NOMO-1 (cell line): ENCODE measurements around the gene CCNT2.
"Not testable (repeated sequence)": the region's sequence is repeated elsewhere in the genome, so short reads cannot be mapped to it uniquely, and the experiment has no call there.

Experiments
- DNase-seq, 2 experiments: peaks; one replicate each; lab custom pipeline; 2025; ENCODE audit not compliant: unreplicated experiment in 2 of 2; lab: John Stamatoyannopoulos, UW

The CCNT2 gene

DNA sequence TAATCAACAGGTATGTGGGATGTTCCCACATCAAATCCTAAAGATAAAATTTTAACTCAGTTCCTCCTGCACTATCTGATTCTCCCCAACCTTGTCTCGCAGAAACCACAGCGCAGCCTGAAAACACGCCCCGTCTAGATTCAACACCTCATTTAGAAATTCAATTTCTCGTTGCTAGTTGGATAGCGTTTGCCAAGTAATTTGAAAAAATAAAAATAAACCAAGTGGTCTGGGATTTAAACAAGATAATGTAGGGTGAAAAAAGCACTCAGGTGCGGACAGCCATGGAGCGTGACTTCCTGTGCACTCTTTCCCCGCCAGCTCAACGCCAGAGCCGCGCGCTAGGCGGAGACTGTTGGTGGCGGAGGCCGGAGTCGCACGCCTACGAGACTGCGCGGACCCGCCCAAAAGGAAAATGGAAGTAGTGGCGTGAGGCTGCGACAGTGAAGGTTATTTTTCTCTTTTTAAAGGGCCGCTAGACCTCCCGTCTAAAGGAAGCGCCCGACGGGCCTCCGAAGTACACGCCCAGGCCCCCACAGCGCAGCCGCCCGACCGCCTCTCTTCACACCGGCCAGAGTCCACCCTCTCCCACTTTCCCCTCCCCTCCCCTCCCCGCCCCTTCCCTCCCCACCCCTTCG, 615 bp upstream of the CCNT2 start:
- peak; percentile 97 to 99 for DNase-seq

DNA sequence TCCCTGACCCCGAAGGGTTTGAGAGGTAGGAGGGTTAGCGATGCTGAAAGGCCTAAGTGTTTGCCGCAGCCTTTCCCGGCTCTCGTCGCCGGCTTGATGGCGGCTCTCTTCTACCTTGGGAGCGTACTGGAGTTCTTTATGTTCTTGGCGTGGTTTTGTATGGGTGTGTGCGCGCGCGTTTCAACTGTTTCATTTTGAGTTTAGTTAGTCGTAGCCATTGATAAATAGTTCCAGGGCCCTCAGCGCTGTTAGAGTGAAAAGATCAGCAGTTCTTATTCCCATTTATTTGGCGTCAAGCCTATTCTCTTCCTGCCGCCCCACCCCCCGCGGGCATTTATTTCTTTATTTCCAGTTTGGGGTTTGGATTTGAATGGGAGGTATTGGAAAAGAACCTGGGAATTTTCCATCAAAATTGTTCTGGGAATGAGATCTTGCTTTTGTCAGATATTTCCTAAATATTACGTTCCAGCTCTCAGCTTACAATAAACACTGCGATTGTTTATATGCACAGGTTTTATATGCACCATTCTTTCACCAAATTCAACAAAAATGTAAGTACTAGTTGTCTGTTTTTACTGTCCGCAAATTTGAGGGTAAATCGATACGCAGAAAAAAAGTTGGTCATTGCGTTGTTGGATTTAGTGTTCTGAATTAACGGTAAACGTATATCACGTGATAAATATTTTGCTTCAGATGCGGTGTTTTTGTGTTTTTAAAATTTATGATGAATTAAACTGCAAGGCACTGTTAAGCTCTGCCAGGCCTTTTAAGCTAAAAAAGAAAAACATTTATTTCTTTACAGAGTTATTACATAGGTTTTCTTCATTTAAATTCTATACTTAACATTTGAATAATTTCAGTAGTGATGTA, 954 bp downstream of the CCNT2 start:
- DNase-seq = peak; percentile 10 to 31

DNA sequence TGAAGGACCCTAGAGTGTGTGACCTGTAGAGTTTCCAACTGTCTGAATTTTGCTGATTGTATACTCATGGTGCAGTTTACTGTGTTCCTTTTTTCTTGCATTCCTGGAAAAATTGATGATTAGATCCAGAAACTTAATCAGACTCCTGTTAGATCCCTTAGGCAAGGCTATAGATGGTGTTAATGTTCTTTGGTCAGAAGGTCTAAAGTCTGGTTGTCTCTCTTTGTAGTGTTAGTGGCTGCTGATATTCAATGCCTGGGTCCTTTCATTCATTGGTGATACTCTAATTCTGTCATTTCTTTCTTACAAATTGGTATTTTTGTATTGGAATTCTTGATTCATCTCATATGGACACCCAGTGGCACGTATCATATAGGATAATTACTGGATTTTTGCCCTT, 6.3 kb downstream of the CCNT2 start:
- no peak for DNase-seq

DNA sequence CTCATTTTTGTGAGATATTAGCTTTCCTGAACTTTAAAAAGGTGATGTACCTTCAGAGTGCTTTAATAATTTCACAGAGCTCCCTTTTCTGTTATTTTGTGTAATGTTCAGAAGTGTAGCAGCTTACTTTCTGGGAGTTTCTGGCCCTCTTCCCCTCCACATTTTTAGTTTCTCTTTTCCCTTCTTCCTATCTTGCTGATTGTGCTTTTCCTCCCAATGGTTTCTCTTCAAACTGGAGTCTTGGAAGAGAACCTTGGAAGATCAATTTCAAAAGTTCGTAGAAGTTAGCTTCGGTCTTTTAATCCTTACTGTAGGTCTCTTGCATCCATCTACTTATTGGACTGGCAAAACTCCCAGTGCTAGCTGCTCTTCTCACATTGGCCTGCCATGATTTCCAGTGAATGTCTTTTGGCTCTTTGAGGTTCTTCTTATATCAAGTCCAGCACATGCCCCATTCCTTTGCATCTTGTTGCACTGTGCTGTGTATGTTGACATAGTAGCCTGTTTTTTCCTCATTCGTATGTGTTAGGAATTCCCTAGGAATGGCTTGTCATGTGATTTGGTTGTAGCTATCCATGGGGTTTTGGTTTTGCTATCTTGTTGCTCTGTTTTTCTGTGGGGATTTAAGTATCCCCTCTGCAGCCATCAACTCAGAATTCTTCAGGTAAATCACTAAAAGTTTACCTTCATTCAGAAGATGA, 7.8 kb downstream of the CCNT2 start:
- DNase-seq = no peak

DNA sequence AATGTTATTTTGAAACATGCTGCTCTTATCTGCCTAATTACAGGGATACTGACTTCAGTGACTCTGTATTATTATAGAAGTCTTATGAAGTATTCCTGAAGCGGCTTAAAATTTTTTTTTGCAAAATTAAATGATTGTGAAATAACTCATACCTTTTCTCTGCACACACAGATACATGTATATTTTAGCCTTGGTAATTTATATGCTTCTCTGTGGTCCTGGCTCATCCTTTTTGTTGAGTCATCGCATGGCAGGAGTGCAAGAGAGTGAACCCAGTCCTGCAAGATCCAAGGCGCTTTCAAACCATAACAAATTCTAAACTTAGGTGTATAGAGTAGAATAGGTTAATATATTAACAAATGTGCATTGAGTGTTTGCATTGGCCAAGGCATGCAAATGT, 8.6 kb downstream of the CCNT2 start:
- DNase-seq = no peak

DNA sequence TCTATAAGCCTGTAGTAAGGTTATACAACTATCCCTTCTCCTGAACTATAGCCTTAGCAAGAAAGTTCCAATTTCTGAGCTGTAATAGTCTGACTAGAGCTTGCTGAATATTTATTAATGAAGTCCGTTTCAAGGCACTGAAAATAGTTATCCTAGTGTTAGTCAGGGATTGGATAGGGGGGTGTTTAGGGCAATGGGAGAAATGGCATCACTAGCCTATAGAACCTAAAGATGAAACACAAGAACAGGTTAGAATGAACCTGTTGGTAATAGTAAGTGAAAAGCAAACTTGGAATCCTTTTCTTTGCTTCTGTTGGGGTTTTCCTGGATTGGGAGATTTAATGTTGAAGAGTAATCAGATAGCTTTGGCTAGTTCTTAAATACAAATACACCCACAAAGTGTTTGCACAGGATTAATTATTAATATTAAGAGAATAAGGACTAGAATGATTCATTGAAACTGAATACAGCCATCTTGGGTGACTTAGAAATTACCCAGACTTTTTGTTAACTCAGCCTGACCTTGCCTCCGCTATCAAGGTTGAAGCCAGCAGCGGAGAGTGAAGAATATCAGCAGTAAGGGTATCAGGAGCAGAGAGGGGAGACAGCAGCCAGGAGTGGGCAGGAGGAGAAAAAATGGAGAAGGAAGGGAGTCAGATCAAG, 14.4 kb downstream of the CCNT2 start:
- no peak for DNase-seq

DNA sequence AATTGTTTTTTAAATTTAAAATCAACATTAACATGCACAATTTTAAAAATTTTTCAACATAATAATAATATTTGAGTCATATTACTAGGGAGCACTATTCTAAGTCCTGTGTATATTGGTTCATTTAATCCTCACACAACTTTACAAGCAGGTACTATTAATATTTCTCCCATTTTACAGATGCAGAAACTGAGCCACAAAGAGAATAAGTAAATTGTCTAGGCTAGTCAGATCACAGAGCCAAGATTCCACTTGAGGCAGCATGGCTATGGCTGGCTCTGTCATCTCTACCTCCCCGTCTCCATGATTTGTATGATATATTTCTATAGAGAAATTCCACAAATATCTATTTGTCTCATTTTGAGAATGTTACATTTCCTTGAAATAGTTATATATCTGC, 15.1 kb downstream of the CCNT2 start:
- DNase-seq = no peak

DNA sequence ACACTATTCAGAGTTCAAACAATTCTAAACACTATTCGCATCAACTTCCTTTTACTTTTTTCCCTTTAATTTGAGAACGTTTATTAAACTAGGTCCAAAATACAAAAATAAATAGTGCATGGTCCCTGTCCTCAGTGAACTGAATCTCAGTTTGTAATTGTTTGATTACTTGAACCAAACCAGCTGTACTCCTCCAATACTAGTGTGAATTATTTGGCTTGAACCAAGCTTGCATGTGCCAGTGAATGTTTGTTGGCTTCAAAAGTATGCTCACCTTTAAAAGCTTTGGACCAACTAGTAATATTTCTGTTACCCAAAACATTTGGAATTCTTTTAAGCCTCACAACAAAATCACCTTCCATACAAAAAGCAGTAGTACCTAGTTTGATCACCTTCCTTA, 15.5 kb downstream of the CCNT2 start:
- no peak for DNase-seq

DNA sequence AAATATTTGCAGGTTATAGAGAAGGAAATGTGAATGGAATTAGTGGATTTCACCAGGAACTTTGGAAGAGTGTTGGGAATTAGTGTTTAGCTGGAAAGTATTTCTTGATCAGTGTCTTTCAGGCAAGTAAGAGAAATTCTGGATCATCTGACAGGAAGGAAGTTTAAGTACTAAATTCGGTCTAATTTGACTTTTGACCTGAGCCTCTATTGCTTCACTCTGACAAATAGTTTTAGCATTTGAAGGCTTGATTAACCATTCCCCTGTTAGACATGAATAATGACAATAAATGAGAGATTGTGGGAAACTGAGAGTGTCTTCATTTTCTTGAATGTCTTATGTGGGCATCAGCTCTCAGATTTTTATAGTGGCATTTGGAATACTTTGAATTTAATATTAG, 16.0 kb downstream of the CCNT2 start:
- DNase-seq = peak in 1 of 2 experiments; percentile 23

DNA sequence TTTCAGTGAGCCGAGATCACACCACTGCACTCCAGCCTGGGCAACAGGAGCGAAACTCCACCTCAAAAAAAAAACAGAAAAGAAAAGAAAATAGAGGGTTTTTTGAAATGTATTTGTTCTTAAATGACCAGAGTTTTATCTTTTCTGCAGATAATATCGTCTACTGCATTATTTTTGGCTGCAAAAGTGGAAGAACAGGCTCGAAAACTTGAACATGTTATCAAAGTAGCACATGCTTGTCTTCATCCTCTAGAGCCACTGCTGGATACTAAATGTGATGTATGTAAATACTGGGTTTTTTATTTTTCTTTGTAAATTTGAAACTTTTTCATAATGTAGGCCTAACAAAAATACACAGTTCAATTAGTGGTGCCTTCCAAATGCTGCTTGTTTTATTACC, 18.1 kb downstream of the CCNT2 start:
- DNase-seq = no peak

DNA sequence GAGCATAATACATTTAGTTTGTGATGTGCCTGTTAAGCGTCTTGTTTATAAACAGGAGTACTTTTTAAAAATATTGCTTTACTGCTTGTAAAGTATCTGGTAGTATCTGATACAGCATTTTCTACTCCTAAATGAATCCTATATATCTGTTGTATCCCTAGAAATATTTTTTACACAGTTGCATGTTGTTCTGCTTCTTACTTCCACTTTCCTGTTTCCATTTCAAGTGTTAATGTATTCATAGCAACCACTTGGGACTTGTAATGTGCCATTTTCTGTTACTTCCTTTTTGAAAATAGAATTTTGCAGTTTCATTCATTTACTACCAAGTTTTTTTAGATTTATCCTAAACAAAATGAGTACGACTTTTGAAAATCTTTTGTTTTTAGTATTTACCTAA, 24.9 kb downstream of the CCNT2 start:
- peak; percentile 45 to 91 for DNase-seq

DNA sequence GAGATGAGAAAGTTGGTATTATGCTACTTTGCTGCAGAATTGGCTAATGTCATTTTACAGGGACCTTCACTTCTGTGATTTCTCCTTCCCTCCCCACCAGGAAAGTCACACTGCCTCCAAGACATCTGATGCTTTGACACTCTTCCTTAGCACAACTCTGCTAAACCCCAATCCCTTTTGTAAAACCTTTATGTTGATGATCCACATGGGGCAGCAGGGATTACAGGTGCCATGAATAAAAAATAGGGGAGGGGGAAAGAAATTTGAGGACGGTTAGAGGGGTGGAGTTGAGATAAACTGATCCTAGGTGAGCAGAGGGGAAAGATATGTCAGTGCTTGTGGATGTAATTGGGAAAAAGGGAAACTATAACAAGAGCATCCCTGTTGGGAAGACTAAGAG, 26.4 kb downstream of the CCNT2 start:
- DNase-seq = no peak

DNA sequence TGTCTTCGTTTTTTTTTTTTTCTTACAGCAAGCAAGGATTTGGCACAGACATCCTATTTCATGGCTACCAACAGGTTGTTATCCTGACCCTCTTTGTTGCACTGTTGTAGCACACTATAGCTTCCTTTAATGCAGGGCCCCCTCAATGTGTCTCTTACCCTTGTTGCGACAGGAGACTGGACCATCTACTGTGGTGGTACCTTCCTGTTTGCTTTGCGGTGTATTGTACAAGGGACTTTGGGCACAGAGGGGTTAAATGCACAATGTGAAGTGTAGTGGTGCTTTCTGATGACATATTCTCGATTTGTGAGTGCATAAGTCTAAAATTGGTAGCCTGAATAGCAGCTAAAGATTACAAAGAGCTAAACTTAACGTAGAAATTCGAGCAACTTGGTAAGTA, 27.5 kb downstream of the CCNT2 start:
- no peak for DNase-seq

DNA sequence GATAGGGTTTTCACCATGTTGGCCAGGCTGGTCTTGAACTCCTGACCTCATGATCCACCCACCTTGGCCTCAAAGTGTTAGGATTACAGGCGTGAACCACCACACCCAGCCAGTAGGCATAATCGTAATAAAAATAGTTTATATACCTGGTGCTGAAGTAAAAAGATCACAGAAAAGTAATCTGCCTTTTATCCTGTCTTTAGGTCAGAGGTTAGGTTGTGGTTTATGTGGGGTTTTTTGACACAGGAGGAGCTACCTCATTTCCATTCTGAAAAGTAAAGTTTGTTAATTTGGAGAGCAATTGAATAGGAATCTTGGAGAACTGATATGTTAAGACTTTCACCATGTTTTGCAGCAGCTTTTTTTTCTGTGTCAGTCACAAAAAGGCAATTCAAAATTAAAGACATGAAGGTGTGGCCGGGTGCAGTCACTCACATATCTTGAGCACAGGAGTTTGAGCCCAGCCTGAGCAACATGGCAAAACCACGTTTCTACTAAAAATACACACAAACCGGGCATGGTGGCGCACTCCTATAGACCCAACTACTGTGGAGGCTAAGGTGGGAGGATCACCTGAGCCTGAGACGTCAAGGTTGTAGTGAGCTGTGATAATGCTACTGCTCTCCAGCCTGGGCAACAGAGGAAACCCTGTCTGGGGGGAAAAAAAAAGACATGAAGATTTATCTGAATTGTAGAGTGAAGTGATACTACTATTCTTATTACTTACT, 31.5 kb downstream of the CCNT2 start:
- DNase-seq = no peak

DNA sequence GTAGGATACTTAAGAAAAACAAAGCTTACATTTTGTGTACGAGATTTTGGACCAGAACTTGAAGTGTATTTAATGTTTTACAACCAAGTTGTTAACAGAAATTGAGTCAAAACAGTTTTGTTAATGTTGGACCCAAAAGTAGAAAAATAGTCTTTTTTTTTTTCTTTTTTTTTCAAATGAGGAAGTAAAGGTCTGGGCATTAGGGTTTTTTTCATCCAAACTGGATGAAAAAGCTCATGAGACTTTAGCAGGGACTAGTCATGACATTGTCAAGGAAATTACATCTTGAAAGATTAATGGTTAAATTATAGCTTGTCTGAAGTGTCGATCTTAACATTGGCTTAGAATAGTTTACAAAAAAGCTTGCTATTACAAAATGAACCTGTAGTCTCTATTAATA, 32.3 kb downstream of the CCNT2 start:
- DNase-seq = no peak

DNA sequence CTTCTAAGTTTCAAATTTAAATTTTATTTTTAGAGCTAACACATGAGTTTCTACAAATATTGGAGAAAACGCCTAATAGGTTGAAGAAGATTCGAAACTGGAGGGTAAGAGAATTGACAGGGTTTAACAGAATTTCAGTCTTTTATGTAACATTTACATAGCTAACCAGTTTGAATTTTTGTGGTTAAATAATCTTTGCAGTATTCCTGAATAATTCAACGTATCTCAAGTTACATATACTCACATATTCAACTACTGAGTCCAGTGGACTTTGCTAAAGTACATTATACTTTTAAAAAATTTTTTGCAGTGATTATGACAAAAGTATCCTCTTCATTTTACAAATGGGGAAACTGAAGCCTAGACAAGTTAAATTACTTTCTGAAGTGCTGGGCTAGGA, 34.0 kb downstream of the CCNT2 start:
- DNase-seq = no peak

DNA sequence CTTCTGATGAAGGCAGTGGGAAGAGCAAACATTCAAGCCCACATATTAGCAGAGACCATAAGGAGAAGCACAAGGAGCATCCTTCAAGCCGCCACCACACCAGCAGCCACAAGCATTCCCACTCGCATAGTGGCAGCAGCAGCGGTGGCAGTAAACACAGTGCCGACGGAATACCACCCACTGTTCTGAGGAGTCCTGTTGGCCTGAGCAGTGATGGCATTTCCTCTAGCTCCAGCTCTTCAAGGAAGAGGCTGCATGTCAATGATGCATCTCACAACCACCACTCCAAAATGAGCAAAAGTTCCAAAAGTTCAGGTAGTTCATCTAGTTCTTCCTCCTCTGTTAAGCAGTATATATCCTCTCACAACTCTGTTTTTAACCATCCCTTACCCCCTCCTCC, 35.4 kb downstream of the CCNT2 start:
- DNase-seq = no peak

DNA sequence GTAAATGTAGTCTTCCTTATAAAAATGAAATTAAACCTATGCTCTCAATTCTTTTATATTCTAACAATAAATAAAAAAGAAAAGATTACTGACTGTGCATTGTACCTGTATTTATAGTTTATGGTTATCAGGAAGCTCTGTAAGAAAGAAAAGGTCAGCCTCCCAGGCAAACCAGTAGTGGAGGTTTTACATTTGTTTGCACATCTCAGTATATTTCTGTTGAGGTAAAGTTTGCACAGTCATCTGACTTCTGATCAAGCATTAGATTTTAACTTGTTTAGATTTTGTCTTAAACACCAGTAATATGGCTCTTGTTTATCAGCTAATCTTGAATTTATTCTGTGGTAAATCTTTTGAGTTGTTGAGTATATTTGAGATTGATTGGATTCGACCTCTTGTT, 37.1 kb downstream of the CCNT2 start:
- no peak for DNase-seq

DNA sequence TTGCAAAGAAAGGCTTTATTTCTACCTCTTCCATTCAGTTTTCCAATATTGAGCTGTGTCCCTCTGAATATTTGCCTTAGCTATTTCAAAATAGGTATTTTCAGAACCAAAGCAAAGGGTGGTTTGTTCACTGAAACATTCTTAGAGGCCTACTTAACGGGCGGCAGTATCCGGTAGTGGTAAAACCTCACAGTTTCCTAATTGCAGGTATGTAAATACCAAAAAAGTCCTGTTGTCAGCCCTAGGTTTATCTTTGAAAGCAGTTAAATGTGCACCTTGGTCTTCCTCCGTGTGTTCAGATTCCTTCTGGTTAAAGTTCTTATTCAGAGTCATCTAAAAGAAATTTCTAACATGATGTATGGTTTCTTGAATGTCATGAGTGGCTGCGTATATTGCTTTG, 38.9 kb downstream of the CCNT2 start:
- no peak for DNase-seq

DNA sequence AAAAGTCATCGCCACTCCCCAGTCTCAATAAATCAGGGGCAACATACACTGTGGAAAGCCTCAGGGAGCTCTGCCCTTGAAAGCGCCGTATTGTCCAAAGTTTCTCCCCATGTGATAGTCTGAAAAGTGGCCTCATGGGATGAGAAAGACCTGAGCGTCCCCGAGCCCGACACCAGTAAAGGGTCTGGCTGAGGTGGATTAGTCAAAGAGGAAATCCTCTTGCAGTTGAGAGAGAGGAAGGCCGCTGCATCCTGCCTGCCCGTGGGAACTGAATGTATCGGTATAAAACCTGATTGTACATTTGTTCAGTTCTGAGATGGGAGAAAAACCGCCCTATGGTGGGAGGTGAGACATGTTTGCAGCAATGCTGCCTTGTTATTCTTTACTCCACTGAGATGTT, 48.5 kb downstream of the CCNT2 start:
- DNase-seq = not testable (repeated sequence)
